K562 (cell line): ENCODE data around the gene RERE. TPM values are rescaled to one million over a fixed set of nuclear protein-coding genes. Genes with fewer than 3 reads are reported as not detected.

ENCODE experiments used
- ATAC-seq: fragments of 200-7000 bp; cut with Tn5 transposase; 3 replicates; pipeline ENCODE4 v1.9.1; 2020; ENCODE audit warnings: moderate library complexity
- BruUV-seq: library from RNA; stranded (reverse); fragments of 400-500 nt; replicated peaks from 2 replicates; lab custom pipeline; 2021; lab: Mats Ljungman, UMichigan
- CTCF ChIA-PET: fragments of 300-600 bp; formaldehyde crosslinking; extraction: SDS; loops from one replicate; lab custom pipeline; 2021; ENCODE audit warnings: low intra/inter-chr PET ratio; lab: Yijun Ruan, JAX
- POLR2A ChIA-PET: fragments of 300-600, 350-650 bp; sonication (Branson Sonifier 250); formaldehyde crosslinking; extraction: SDS; loops from one replicate; lab custom pipeline; 2021; ENCODE audit warnings: antibody characterized with exemption, inconsistent platforms; lab: Yijun Ruan, JAX
- DNase-seq, 4 experiments: peaks; one replicate each; pipeline versions ENCODE4 v3.0.0 to v3.0.0-alpha.2; 2011 to 2018; ENCODE audit warnings: low spot score in 3 of 4, mixed read lengths in 3 of 4; ENCODE audit errors: extremely low read depth in 1 of 4
- FAIRE-seq: peaks from 2 replicates; lab custom pipeline; 2011; peaks lifted over from hg19 to GRCh38; lab: Jason Lieb, UNC
- H2AFZ ChIP-seq: 2 replicates; pipeline ENCODE4 v1.6.0; 2011; ENCODE audit warnings: low read depth, low read length, control low read depth, inconsistent platforms
- H3K27ac ChIP-seq: fragments of 200-600 bp; 3 replicates; pipeline ENCODE4 v1.8.0; 2011; ENCODE audit warnings: low read depth, mild to moderate bottlenecking, control low read depth, inconsistent platforms, low read length, moderate library complexity, mixed read lengths; ENCODE audit errors: extremely low read depth
- H3K27me3 ChIP-seq, 2 experiments: fragments of 300-600 bp in 1 of 2; 2 replicates in 1 of 2; 3 replicates in 1 of 2; pipeline versions ENCODE4 v1.6.0 to v1.8.0; 2011; ENCODE audit warnings: inconsistent platforms in 2 of 2, low read length in 2 of 2, mild to moderate bottlenecking in 1 of 2, mixed read lengths in 1 of 2, moderate library complexity in 1 of 2; ENCODE audit not compliant: control insufficient read depth in 2 of 2, insufficient read depth in 2 of 2
- H3K36me3 ChIP-seq: fragments of 300-600 bp; 3 replicates; pipeline ENCODE4 v1.8.0; 2011; ENCODE audit warnings: mild to moderate bottlenecking, low read length, inconsistent platforms; ENCODE audit not compliant: control insufficient read depth, insufficient read depth
- H3K4me1 ChIP-seq, 2 experiments: fragments of 200-600 bp in 1 of 2; replicated peaks in 1 of 2; 2 replicates in 1 of 2; 3 replicates in 1 of 2; pipeline versions ENCODE4 v1.5.1 to v1.8.0; 2011; ENCODE audit warnings: inconsistent platforms in 2 of 2, low read length in 2 of 2, mild to moderate bottlenecking in 1 of 2, mixed read lengths in 1 of 2, moderate library complexity in 1 of 2; ENCODE audit not compliant: control insufficient read depth in 2 of 2, insufficient read depth in 2 of 2
- H3K4me2 ChIP-seq: 2 replicates; pipeline ENCODE4 v1.6.1; 2011; ENCODE audit warnings: low read length, control low read depth, inconsistent platforms, mixed read lengths; ENCODE audit not compliant: insufficient read depth
- H3K4me3 ChIP-seq: fragments of 200-600 bp; sonication (generic), shearing (Covaris generic); 2 replicates; pipeline ENCODE4 v1.5.1; 2016; ENCODE audit warnings: control low read depth, inconsistent platforms
- H3K79me2 ChIP-seq: fragments of 200-600 bp; 3 replicates; pipeline ENCODE4 v1.8.0; 2011; ENCODE audit warnings: low read length, inconsistent platforms; ENCODE audit not compliant: control insufficient read depth, insufficient read depth
- H3K9ac ChIP-seq, 2 experiments: 2 replicates each; pipeline versions ENCODE4 v1.6.0 to v1.6.1; 2011; ENCODE audit warnings: low read depth in 2 of 2, low read length in 2 of 2, control low read depth in 1 of 2, inconsistent platforms in 1 of 2, mild to moderate bottlenecking in 1 of 2, mixed read lengths in 1 of 2; ENCODE audit not compliant: insufficient read depth in 1 of 2
- H3K9me1 ChIP-seq: one replicate; pipeline ENCODE4 v1.6.0; 2011; ENCODE audit warnings: inconsistent platforms, mild to moderate bottlenecking, low read length, moderate library complexity; ENCODE audit not compliant: control insufficient read depth, insufficient read depth
- H3K9me3 ChIP-seq: replicated peaks from 2 replicates; pipeline ENCODE4 v1.5.1; 2011; ENCODE audit warnings: low read depth, low read length, inconsistent platforms; ENCODE audit not compliant: control insufficient read depth, insufficient read depth
- H4K20me1 ChIP-seq: replicated peaks from 2 replicates; pipeline ENCODE4 v1.6.1; 2011; ENCODE audit warnings: low read length, inconsistent platforms, mixed read lengths; ENCODE audit not compliant: control insufficient read depth, insufficient read depth
- ARID3B ChIP-seq: fragments of 250-450 bp; sonication (Bioruptor Pico); IDR thresholded peaks from 2 replicates; pipeline ENCODE4 v1.4.0; 2020; ENCODE audit warnings: borderline replicate concordance
- FOSL1 ChIP-seq: fragments of 200-800 bp; sonication (Bioruptor generic); conservative IDR thresholded peaks from 2 replicates; pipeline ENCODE4 v1.6.1; 2016; ENCODE audit warnings: missing genetic modification characterization, missing compliant biosample characterization
- HINFP ChIP-seq: fragments of 450-650 bp; conservative IDR thresholded peaks from 2 replicates; pipeline ENCODE4 v1.6.1; 2016; ENCODE audit warnings: missing genetic modification characterization, low read depth, mild to moderate bottlenecking, control low read depth, missing compliant biosample characterization
- KDM4B ChIP-seq, 2 experiments: fragments of 450-650 bp in 1 of 2; sonication (generic) in 1 of 2; IDR thresholded peaks; 2 replicates each; pipeline ENCODE4 v1.6.1; 2016 to 2017; ENCODE audit warnings: borderline replicate concordance in 2 of 2, antibody characterized with exemption in 1 of 2, low read depth in 1 of 2, mild to moderate bottlenecking in 1 of 2
- POLR2A ChIP-seq: fragments of 450-650 bp; conservative IDR thresholded peaks from 2 replicates; pipeline ENCODE4 v1.6.1; 2016
- RAD51 ChIP-seq: fragments of 450-650 bp; IDR thresholded peaks from 2 replicates; pipeline ENCODE4 v1.7.1; 2016; ENCODE audit warnings: low read depth, mild to moderate bottlenecking, borderline replicate concordance
- ZNF695 ChIP-seq: fragments of 450-650 bp; formaldehyde crosslinking; IDR thresholded peaks from 2 replicates; pipeline ENCODE4 v1.4.0; 2020; ENCODE audit warnings: mild to moderate bottlenecking, moderate library complexity
- in situ Hi-C: fragments of 300-500 bp; cut with MboI; formaldehyde crosslinking; loops from 4 replicates; pipeline ENCODE4 v1.15.0; 2018; ENCODE audit warnings: inconsistent platforms, mixed read lengths
- intact Hi-C: fragments of 100-400 bp; cut with micrococcal nuclease; formaldehyde crosslinking; loops from 2 replicates; pipeline ENCODE4 v1.14.2; 2022
- polyA plus RNA-seq, 8 experiments: library from polyadenylated mRNA; depleted of rRNA in 4 of 8; stranded (reverse) in 5 of 8; unstranded in 3 of 8; fragments of >200 nt; fragmentation: Nextera tagmentation in 2 of 8; fragmentation: Illumina TruSeq in 1 of 8; extraction: Ambion mirVana in 2 of 8; extraction: Trizol in 1 of 8; gene quantifications; 2 replicates each; pipeline versions ENCODE4 v1.2.1 to v1.2.3, GENCODE V29; 2011 to 2014; ENCODE audit warnings: inconsistent platforms in 1 of 8, missing spikeins in 1 of 8
- total RNA-seq, 7 experiments: library from RNA; depleted of rRNA in 6 of 7; stranded (reverse); fragments of >200 nt in 6 of 7; fragmentation: Illumina TruSeq in 2 of 7; extraction: Trizol in 2 of 7; gene quantifications; 2 replicates each; pipeline versions ENCODE4 v1.2.1 to v1.2.3, GENCODE V29; 2011 to 2021; ENCODE audit warnings: low replicate concordance in 1 of 7

RERE gene
- total and polyA plus RNA-seq, 9 of the 15 experiments (the other 6 are each of a cell fraction or from before 2014, with no cell fraction given): 3.0 to 51.5 (median 13.4) TPM

GRCh38 chr1:8555582-8555981, 261.9 kb downstream of the RERE start:
- in situ Hi-C loops: no loop called here
- DNase-seq (no peak), FAIRE-seq (no peak), ATAC-seq (no peak)
- Histone ChIP-seq H3K4me3 (no peak overlapping the region), H4K20me1 (no peaks in the 10 kb centered on the region), H3K4me1 (peaks cover 3 to 4% of the 10 kb centered on the region in 2 experiments; a peak in 2 of 5 replicates), H3K79me2 (peaks cover 17% of the 10 kb centered on the region), H3K9ac (no peak overlapping the region), H3K27me3 (no peaks in the 10 kb centered on the region), H3K27ac (no peak overlapping the region), H3K4me2 (no peak overlapping the region), H3K9me1 (peaks cover 7% of the 10 kb centered on the region), H3K9me3 (no peaks in the 10 kb centered on the region), H3K36me3 (peaks cover 34% of the 10 kb centered on the region; the same call in 2 of the 3 replicates), H2AFZ (no peak overlapping the region; the same call in 1 of the 2 replicates)
- intact Hi-C loops: no loop called here
- no TSS peak for BruUV-seq
- TF ChIP-seq HINFP (tag) (no peak), POLR2A (no peak), KDM4B (IDR thresholded peaks at IDR 0.05; ENCODE audit: borderline replicate concordance in 2 of 2, low read depth in 1 of 2) (no peak), ARID3B (CRISPR knock-in tag) (no peak), FOSL1 (tag) (peak; percentile 2; the same call in 1 of the 2 replicates), RAD51 (0 out of 2 replicates have a peak, but pooled peaks have one; percentile 2), ZNF695 (CRISPR knock-in tag) (no peak)
- ChIA-PET POLR2A (interaction anchor here (1.2 to 2.2 kb wide), 2 partner anchors 14 to 309 kb away, joined by 3 to 5 read pairs; no protein-coding TSS in a partner anchor), CTCF (no interaction called here)
